Natural killer cell treated with Interleukin-12 subunit alpha and Interleukin-12 subunit beta and Interleukin-15 and Interleukin-18, amount 100 ng/mL, for 72 hours (primary cell): ENCODE data around the gene GDPD2. TPM values are rescaled to one million over a fixed set of nuclear protein-coding genes. Genes with fewer than 3 reads are reported as not detected.
"Not testable (repeated sequence)": the region's sequence is repeated elsewhere in the genome, so short reads cannot be mapped to it uniquely, and the experiment has no call there.

Experiments
- ATAC-seq, 2 donors: fragments of 150-1000 bp; cut with Tn5 transposase in 1 of 2; sonication (Bioruptor Pico), chemical (Tn5 transposase) in 1 of 2; 2 replicates each; pipeline ENCODE4 v1.10.0; 2021
- DNase-seq: peaks from one replicate; pipeline ENCODE4 v3.0.0; 2022; ENCODE audit warnings: low spot score
- H3K27ac Mint-ChIP-seq, 2 donors: 1 replicate in 1 of 2; 2 replicates in 1 of 2; pipeline ENCODE4 v1.8.0; 2022; ENCODE audit warnings: mixed read lengths in 2 of 2, mild to moderate bottlenecking in 1 of 2, moderate library complexity in 1 of 2
- H3K27me3 Mint-ChIP-seq, 2 donors: 1 replicate in 1 of 2; 2 replicates in 1 of 2; pipeline ENCODE4 v1.8.0; 2022; ENCODE audit warnings: mixed read lengths in 2 of 2
- H3K36me3 Mint-ChIP-seq: one replicate; pipeline ENCODE4 v1.8.0; 2022; ENCODE audit warnings: mixed read lengths
- H3K4me1 Mint-ChIP-seq, 2 donors: 1 replicate in 1 of 2; 2 replicates in 1 of 2; pipeline ENCODE4 v1.8.0; 2022; ENCODE audit warnings: low read depth in 2 of 2, mixed read lengths in 2 of 2, mild to moderate bottlenecking in 1 of 2
- H3K4me3 Mint-ChIP-seq: one replicate; pipeline ENCODE4 v1.8.0; 2022; ENCODE audit warnings: mixed read lengths
- H3K9me3 Mint-ChIP-seq: 2 replicates; pipeline ENCODE4 v1.8.0; 2022; ENCODE audit warnings: mixed read lengths
- total RNA-seq, 2 donors: library from RNA; stranded (reverse); gene quantifications; one replicate each; pipeline ENCODE4 v1.2.3, GENCODE V29; 2022

The GDPD2 gene, protein sequence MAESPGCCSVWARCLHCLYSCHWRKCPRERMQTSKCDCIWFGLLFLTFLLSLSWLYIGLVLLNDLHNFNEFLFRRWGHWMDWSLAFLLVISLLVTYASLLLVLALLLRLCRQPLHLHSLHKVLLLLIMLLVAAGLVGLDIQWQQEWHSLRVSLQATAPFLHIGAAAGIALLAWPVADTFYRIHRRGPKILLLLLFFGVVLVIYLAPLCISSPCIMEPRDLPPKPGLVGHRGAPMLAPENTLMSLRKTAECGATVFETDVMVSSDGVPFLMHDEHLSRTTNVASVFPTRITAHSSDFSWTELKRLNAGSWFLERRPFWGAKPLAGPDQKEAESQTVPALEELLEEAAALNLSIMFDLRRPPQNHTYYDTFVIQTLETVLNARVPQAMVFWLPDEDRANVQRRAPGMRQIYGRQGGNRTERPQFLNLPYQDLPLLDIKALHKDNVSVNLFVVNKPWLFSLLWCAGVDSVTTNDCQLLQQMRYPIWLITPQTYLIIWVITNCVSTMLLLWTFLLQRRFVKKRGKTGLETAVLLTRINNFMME
- under 1 TPM; 0.17 to 0.81 TPM for total RNA-seq

DNA sequence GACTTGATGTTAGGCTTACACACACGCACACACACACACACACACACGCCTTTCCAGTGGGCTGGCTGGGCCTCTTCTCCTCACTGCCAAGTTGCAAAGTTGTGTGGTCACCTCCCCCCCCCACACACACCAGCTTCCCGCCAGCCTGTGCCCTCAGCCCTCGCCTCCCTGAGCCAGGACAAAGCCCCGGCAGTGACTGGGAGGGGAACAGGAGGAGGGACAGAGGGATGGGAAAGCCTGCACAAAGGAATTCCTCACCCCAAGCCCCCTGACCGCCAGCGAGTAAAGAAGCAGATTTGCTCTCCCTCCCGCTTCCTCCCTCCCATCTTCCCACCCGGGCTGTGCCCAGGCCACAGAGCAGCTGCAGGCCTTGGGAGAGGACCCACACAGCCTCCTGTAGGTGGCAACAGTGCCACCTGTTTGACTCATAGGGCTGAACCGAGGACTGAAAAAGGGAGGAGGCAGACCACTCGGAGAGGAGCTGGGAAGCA, at the start of gene GDPD2:
Gene GDPD2 (plus strand): TSS at position 464 of the 491 bp plus-strand sequence. CDS start 1,671 bp downstream, outside the sequence.
- H3K27me3 Mint-ChIP-seq, result peaks cover 0 to 8% of the 10 kb centered on the region in 2 donors
- DNase-seq (no peak), ATAC-seq (no peak)
- H3K27ac Mint-ChIP-seq, result no peak within 1 kb of the TSS
- no peak within 1 kb of the TSS for H3K4me3 Mint-ChIP-seq
- H3K4me1 Mint-ChIP-seq, result no peaks in the 10 kb centered on the region
- H3K9me3 Mint-ChIP-seq, result no peaks in the 10 kb centered on the region
- H3K36me3 Mint-ChIP-seq, result no peaks in the 10 kb centered on the region

DNA sequence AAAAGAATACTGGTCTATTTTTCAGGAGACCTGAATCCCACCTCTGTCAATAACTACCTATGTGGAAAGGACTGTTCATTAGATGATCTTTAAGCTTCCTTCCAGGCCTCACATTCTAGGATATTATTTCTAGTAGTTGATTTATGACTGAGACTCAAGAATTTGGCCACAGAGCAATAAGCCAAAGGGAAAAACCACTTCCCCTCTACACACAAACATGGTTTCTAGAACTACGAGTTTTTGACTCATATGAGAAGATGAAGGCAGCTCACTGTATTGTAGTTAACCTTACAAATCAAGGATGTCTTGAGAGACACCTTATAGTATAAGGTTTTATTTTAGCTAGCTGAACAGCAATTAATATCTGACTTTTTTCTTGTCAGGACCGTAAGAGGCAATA, 36.9 kb upstream of the GDPD2 start:
- H3K27me3 Mint-ChIP-seq, result peaks cover 0 to 3% of the 10 kb centered on the region in 2 donors
- H3K4me3 Mint-ChIP-seq, result no peak overlapping the region
- peaks cover 5% of the 10 kb centered on the region for H3K36me3 Mint-ChIP-seq
- no peak for DNase-seq
- no peaks in the 10 kb centered on the region for H3K4me1 Mint-ChIP-seq
- no peak overlapping the region for H3K27ac Mint-ChIP-seq
- no peaks in the 10 kb centered on the region for H3K9me3 Mint-ChIP-seq
- no peak for ATAC-seq

DNA sequence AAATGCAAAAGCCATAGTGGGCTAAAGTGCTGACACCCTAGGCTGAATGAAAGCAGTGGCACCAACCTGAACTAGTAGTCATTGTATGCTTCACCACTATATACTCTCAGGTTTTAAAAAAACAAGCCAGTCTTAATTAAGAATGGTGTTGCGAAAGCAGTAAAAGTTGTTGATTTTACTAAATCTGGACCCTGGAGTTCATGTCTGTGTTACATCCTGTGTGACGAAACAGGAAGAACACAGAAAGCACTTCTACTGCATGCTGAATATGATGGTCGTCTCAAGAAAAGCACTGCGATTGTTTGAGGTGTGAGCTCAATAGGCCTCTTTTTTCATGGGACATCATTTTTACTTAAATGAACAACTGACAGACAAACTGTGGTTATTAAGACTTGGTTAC, 24.2 kb upstream of the GDPD2 start:
- peaks cover 2 to 10% of the 10 kb centered on the region in 2 donors for H3K4me1 Mint-ChIP-seq
- H3K9me3 Mint-ChIP-seq, result no peaks in the 10 kb centered on the region
- H3K27me3 Mint-ChIP-seq, result no peaks in the 10 kb centered on the region
- H3K27ac Mint-ChIP-seq, result peak overlapping the region in 1 of 2 donors; percentile 17
- H3K36me3 Mint-ChIP-seq, result no peaks in the 10 kb centered on the region
- no peak overlapping the region for H3K4me3 Mint-ChIP-seq
- ATAC-seq, result peak; percentile 79
- no peak for DNase-seq

DNA sequence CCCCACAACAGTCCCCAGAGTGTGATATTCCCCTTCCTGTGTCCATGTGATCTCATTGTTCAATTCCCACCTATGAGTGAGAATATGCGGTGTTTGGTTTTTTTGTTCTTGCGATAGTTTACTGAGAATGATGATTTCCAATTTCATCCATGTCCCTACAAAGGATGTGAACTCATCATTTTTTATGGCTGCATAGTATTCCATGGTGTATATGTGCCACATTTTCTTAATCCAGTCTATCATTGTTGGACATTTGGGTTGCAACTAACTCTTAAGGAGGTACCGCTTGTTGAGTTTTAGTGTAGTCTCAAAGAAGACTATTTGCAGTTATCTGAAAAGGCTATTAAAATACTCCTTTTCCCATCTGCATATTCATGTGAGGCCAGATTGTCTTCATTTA, 22.9 kb upstream of the GDPD2 start:
- not testable (repeated sequence) for DNase-seq, H3K27me3 Mint-ChIP-seq, ATAC-seq, H3K9me3 Mint-ChIP-seq, H3K4me3 Mint-ChIP-seq, H3K36me3 Mint-ChIP-seq, H3K27ac Mint-ChIP-seq
- peaks cover 2 to 10% of the 10 kb centered on the region in 2 donors for H3K4me1 Mint-ChIP-seq

DNA sequence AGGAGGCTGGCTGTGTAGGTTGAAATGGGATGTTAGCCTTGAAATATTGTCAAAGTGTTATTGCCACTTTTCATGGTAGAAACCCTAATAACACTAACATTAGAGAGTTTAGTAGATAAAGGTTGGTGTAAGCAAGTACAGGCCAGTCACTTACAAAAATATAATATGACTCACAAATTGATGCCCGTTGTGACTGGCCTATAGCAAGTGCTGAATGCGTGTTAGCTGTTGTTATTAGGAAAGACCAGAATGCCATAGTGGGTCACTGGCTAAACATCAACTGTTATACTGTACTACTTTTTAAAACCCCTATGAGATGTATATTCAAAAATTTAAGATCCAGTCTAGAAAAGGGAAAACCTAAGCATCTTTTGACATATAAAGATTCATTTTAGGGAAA, 20.4 kb upstream of the GDPD2 start:
- no peaks in the 10 kb centered on the region for H3K27me3 Mint-ChIP-seq
- peaks cover 2 to 10% of the 10 kb centered on the region in 2 donors for H3K4me1 Mint-ChIP-seq
- H3K9me3 Mint-ChIP-seq, result no peaks in the 10 kb centered on the region
- no peak overlapping the region for H3K4me3 Mint-ChIP-seq
- ATAC-seq (no peak), DNase-seq (no peak)
- H3K36me3 Mint-ChIP-seq, result no peaks in the 10 kb centered on the region
- no peak overlapping the region for H3K27ac Mint-ChIP-seq

DNA sequence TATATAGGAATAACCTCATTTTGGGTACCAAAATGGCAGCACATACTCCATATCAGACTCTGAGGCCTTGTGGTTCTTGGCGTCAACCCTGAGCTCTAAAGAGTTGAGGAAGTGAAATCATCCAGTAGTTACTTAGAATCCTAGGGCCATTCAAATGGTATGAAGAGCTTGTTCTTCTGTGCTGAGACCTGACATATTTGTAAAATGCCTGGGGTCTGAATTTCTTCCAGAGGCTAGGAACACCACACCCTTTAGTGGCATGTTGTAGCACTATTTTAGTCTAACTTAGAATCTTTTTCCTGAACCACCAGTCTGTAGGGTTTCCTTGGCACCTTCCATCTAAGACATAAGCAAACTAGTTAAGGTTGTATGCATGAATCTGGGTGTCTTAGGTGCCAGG, 18.1 kb upstream of the GDPD2 start:
- H3K27me3 Mint-ChIP-seq, result no peaks in the 10 kb centered on the region
- DNase-seq (no peak), ATAC-seq (no peak)
- H3K4me1 Mint-ChIP-seq, result no peaks in the 10 kb centered on the region
- H3K27ac Mint-ChIP-seq, result no peak overlapping the region
- H3K4me3 Mint-ChIP-seq, result no peak overlapping the region
- H3K36me3 Mint-ChIP-seq, result no peaks in the 10 kb centered on the region
- H3K9me3 Mint-ChIP-seq, result no peaks in the 10 kb centered on the region

DNA sequence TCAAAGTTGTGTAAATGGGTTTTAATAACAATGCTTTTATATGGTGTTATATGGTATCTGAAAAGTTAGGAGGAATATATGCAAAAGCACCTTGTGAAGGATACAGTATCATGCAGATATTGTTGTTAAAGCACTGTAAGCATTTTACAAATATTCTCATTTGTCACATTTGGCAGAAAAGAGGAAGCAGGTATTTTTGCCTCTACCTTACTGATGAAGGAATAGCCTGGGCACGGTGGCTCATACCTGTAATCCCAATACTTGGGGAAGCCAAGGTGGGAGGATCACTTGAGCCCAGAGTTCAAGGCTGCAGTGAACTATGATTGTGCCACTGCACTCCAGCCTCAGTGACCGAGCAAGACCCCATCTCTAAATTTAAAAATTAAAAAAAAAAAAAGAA, 12.2 kb upstream of the GDPD2 start:
- Mint-ChIP-seq H3K36me3 (no peaks in the 10 kb centered on the region), H3K4me1 (no peaks in the 10 kb centered on the region)

DNA sequence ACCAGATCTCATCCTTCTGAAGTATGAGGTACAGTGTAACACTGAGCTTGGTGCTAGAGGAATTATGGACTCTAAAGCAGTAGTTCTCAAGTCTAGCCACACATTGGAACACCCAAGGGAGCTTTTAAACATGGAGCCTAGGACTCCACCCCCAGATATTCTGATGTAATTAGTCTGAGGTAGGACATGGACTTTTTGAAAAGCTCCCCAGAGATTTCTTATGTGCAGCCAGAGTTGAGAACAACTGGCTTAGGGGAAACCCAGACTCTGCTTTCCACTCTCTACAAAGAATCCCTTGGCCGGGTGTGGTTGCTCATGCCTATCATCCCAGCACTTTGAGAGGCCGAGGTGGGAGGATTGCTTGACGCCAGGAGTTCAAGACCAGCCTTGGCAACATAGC, 11.6 kb upstream of the GDPD2 start:
- Mint-ChIP-seq H3K9me3 (no peaks in the 10 kb centered on the region), H3K36me3 (no peaks in the 10 kb centered on the region), H3K4me3 (no peak overlapping the region), H3K27me3 (no peaks in the 10 kb centered on the region), H3K4me1 (no peaks in the 10 kb centered on the region), H3K27ac (no peak overlapping the region)
- ATAC-seq (no peak), DNase-seq (no peak)

More for the DNA sequence above, 12.2 kb upstream of the GDPD2 start:
- no peak for DNase-seq
- Mint-ChIP-seq H3K9me3 (no peaks in the 10 kb centered on the region), H3K27me3 (no peaks in the 10 kb centered on the region), H3K27ac (no peak overlapping the region), H3K4me3 (no peak overlapping the region)
- ATAC-seq, result no peak

DNA sequence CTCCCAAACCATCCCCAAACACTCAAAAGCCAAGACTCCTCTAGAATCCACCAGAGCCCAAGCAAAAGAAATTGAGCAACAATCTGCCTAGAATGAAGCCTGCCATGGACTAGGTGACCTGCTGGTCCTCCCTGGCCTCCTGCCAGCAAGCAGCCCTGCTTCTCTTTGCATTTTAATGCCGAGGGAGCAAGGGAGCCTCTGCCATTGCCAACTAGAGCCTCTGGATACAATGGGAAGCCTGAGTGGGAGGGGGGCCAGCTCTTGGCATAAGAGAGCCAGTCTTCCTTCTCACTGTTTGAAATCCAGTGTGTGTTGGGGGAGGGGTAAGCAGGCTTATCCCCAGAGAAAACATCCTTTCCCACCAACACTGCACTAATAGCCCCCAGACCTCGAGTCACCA, 1.5 kb upstream of the GDPD2 start:
- Mint-ChIP-seq H3K4me1 (no peaks in the 10 kb centered on the region), H3K27me3 (peaks cover 0 to 8% of the 10 kb centered on the region in 2 donors)

DNA sequence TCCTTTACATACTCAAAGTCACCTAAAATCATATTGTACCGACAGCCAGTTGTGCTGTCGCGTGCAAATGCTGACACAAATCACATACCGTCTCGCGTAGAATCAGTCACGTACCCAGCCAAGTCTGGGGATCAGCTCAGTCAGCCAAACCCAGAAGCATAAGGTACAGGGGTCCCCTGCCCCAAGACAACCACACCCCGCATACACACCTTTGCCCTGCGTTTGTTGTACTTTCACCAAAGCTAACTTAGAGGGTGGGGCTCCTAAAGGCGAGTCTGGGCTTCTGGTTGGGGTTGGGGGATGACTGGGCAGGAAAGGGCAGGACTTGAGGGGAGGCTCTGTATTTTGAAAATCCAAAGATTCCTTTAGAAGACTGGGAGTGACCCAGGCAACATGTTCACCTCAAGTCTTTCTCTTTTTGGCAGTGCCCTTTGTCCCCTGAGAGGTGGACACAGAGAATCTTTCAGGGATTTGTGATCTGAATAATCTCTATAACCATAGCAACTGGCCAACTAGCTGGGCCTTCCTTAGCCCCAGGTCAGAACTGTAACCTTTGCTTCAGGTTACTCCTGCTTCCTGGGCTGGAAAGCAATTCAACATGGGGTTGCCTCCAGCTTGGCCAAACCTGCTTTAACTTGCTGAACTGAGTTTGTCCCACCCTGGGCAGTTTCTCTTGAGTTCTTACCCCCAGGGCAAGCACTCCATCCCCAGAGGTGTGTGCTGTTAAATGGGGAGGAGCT, 992 bp downstream of the GDPD2 start:
- Mint-ChIP-seq H3K4me1 (no peaks in the 10 kb centered on the region), H3K36me3 (no peaks in the 10 kb centered on the region), H3K27me3 (peaks cover 0 to 11% of the 10 kb centered on the region in 2 donors), H3K9me3 (no peaks in the 10 kb centered on the region), H3K27ac (no peak overlapping the region), H3K4me3 (no peak overlapping the region)
- ATAC-seq, result no peak
- DNase-seq, result no peak

More for the DNA sequence above, 1.5 kb upstream of the GDPD2 start:
- H3K9me3 Mint-ChIP-seq, result no peaks in the 10 kb centered on the region
- H3K4me3 Mint-ChIP-seq, result no peak overlapping the region
- H3K27ac Mint-ChIP-seq, result no peak overlapping the region
- H3K36me3 Mint-ChIP-seq, result no peaks in the 10 kb centered on the region
- DNase-seq, result no peak
- ATAC-seq, result no peak

DNA sequence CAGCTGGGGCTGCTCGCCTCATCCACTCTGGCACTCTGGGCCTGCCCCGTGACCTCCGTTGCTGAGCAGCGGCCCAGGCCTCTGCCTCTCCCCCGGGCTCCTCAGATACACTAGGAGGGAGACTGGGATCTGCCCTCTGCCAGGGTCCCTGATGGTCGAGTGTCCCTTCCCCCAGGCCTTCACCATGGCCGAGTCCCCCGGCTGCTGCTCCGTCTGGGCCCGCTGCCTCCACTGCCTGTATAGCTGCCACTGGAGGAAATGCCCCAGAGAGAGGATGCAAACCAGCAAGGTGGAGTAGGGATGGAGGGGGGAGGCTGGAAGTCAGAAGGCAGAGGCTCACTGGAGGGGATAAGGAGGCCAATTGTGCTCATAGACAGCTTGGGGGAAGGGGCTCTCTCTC, 1.7 kb downstream of the GDPD2 start:
- Mint-ChIP-seq H3K4me1 (no peaks in the 10 kb centered on the region), H3K9me3 (no peaks in the 10 kb centered on the region), H3K36me3 (no peaks in the 10 kb centered on the region), H3K4me3 (no peak overlapping the region), H3K27ac (no peak overlapping the region), H3K27me3 (peaks cover 0 to 11% of the 10 kb centered on the region in 2 donors)
- no peak for ATAC-seq
- DNase-seq, result no peak

DNA sequence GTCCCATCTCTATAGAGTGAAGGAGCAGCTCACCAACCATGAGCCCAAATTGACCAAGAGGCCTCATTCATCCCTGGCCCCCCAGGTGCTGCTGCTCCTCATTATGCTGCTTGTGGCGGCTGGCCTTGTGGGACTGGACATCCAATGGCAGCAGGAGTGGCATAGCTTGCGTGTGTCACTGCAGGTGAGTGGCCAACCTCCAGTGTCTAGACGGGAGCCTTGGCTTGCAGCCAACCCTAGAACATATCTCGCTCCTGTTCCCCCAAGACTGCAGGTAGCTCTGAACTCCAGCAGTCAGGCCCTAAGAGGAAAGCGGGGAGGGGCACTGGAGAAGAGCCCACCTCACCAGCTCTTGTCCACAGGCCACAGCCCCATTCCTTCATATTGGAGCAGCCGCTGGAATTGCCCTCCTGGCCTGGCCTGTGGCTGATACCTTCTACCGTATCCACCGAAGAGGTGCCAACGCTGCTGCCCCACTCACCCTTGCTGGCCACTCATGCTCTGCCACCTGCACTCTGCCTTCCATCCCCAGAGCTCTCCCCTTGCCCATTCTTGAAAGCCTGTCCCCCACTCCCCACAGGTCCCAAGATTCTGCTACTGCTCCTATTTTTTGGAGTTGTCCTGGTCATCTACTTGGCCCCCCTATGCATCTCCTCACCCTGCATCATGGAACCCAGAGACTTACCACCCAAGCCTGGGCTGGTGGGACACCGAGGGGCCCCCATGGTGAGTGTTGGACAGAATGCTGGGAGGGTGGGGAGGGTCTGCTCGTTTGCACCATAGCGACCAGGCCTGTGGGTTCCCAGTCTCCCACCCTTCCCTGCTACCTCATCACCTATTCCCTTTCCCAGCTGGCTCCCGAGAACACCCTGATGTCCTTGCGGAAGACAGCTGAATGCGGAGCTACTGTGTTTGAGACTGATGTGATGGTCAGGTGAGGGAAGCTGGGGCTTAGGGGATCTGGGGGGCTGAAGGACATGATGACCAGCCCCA, 3.5 kb downstream of the GDPD2 start:
- Mint-ChIP-seq H3K36me3 (no peaks in the 10 kb centered on the region), H3K27me3 (peaks cover 0 to 11% of the 10 kb centered on the region in 2 donors), H3K27ac (no peak overlapping the region), H3K4me1 (no peaks in the 10 kb centered on the region), H3K9me3 (no peaks in the 10 kb centered on the region), H3K4me3 (no peak overlapping the region)
- no peak for ATAC-seq
- no peak for DNase-seq

DNA sequence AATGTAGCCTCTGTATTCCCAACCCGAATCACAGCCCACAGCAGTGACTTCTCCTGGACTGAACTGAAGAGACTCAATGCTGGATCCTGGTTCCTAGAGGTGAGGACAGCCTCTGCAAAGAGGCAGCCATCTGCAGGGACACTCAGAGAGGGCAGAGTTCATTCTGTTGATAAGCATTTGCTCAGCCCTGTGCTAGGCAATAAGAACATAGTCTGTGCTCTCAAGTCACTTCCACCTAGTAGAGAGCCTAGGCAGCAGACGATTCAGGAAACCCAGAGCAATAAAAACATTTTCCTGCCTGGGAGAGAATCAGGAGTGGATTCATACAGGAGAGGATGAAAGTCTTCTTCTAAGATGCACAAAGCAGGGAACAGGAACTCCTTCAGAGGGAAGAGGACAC, 4.3 kb downstream of the GDPD2 start:
- peaks cover 0 to 11% of the 10 kb centered on the region in 2 donors for H3K27me3 Mint-ChIP-seq
- H3K9me3 Mint-ChIP-seq, result no peaks in the 10 kb centered on the region
- no peak for DNase-seq
- H3K27ac Mint-ChIP-seq, result no peak overlapping the region
- no peaks in the 10 kb centered on the region for H3K36me3 Mint-ChIP-seq
- H3K4me1 Mint-ChIP-seq, result no peaks in the 10 kb centered on the region
- ATAC-seq, result no peak
- H3K4me3 Mint-ChIP-seq, result no peak overlapping the region
